Measurements from ENCODE around the gene KCTD16.

The KCTD16 gene

DNA sequence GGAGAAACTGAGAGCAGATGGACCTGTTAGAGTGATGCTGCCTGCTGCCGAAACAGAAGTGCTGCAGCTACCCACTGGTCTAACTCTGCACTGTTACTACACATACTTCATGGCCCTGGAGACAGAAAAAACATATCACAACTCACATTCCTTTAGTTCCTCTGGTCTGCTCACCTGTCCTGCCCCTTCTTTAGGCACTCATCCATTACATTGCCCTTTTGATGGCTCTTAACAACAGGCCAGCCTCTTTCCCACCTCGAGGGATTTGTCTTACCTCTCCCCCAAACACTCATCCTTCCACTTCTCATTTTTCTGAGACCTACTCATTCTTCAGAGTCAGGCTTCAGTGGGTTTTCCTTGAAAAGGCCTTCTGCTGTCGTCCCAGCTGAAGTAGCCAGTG, 49.2 kb downstream of the KCTD16 start:
- H3K4me1 ChIP-seq (ENCODE audit: control insufficient read depth, low read depth, low read length), result no peaks in the 10 kb centered on the region
- no peaks in the 10 kb centered on the region for H3K9me3 ChIP-seq (ENCODE audit: control insufficient read depth, low read depth, low read length)
- no peak overlapping the region for H3K27ac ChIP-seq (ENCODE audit: low read length)
- H3K9ac ChIP-seq (ENCODE audit: low read length), result no peak overlapping the region
- H3K27me3 ChIP-seq (ENCODE audit: control insufficient read depth, insufficient read depth, low read length), result no peaks in the 10 kb centered on the region
- H3K4me3 ChIP-seq (ENCODE audit: low read length), result no peak overlapping the region
- no peaks in the 10 kb centered on the region for H3K36me3 ChIP-seq (ENCODE audit: control insufficient read depth, low read depth, low read length)

DNA sequence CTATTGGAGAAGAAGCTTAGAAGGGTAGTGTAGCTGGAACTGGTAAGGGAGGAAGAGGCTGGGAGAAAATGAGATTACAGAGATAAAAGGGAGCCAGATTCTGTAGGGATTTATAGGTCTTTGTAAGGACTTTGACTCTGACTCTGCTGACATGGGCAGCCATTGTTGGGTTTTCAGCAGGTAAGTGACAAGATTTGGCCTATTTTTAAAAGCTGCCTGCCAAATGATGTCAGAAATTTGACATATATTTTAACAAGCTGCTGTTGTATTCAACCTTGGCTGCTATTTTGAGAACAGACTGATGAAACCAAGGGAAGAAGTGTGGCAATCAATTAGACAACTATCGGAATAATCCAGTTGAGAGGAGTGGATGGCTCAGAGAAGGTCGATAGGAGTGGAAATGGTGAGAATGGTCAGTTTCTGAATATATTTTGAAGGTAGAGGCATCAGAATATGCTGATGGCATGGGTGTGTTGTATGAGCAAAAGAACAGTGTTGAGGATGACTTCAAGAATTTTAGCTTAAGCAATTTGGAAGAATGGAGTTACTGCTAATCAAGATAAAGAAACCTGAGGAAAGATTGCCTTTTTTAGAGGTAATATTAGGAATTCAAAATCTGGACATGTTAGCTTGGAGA, 56.8 kb downstream of the KCTD16 start:
- Histone ChIP-seq H3K27me3 (ENCODE audit: control insufficient read depth, insufficient read depth, low read length) (no peaks in the 10 kb centered on the region), H3K9me3 (ENCODE audit: control insufficient read depth, low read depth, low read length) (no peaks in the 10 kb centered on the region), H3K27ac (ENCODE audit: low read length) (no peak overlapping the region), H3K4me1 (ENCODE audit: control insufficient read depth, low read depth, low read length) (no peaks in the 10 kb centered on the region), H3K4me3 (ENCODE audit: low read length) (no peak overlapping the region), H3K36me3 (ENCODE audit: control insufficient read depth, low read depth, low read length) (no peaks in the 10 kb centered on the region), H3K9ac (ENCODE audit: low read length) (no peak overlapping the region)

GRCh38 chr5:144230806-144231205, 60.1 kb downstream of the KCTD16 start:
- H3K27ac ChIP-seq (ENCODE audit: low read length), result no peak overlapping the region
- H3K4me1 ChIP-seq (ENCODE audit: control insufficient read depth, low read depth, low read length), result no peaks in the 10 kb centered on the region
- no peak overlapping the region for H3K4me3 ChIP-seq (ENCODE audit: low read length)
- H3K9me3 ChIP-seq (ENCODE audit: control insufficient read depth, low read depth, low read length), result no peaks in the 10 kb centered on the region
- no peak overlapping the region for H3K9ac ChIP-seq (ENCODE audit: low read length)
- no peaks in the 10 kb centered on the region for H3K27me3 ChIP-seq (ENCODE audit: control insufficient read depth, insufficient read depth, low read length)
- H3K36me3 ChIP-seq (ENCODE audit: control insufficient read depth, low read depth, low read length), result no peaks in the 10 kb centered on the region

DNA sequence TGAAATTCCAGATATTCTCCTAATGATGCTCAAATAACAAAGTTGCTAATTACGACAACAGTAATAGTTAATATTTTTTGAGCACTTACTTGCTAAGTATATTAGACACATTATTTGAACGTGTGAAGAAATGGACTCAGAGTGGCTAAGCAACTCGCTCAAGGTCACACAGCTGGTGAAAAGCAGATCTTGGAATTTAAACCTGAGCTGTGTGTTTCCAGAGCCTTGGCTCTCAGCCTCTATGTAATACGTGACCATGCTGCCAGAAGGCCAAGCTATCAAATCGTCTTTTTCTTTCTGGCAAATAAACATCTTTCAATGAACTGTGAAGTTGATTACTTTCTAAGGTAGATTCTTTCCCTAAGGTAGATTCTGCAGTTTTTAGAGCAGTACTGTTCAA, 61.6 kb downstream of the KCTD16 start:
- Histone ChIP-seq H3K9me3 (ENCODE audit: control insufficient read depth, low read depth, low read length) (no peaks in the 10 kb centered on the region), H3K27me3 (ENCODE audit: control insufficient read depth, insufficient read depth, low read length) (no peaks in the 10 kb centered on the region), H3K4me1 (ENCODE audit: control insufficient read depth, low read depth, low read length) (no peaks in the 10 kb centered on the region), H3K27ac (ENCODE audit: low read length) (no peak overlapping the region), H3K36me3 (ENCODE audit: control insufficient read depth, low read depth, low read length) (no peaks in the 10 kb centered on the region), H3K4me3 (ENCODE audit: low read length) (no peak overlapping the region), H3K9ac (ENCODE audit: low read length) (no peak overlapping the region)

DNA sequence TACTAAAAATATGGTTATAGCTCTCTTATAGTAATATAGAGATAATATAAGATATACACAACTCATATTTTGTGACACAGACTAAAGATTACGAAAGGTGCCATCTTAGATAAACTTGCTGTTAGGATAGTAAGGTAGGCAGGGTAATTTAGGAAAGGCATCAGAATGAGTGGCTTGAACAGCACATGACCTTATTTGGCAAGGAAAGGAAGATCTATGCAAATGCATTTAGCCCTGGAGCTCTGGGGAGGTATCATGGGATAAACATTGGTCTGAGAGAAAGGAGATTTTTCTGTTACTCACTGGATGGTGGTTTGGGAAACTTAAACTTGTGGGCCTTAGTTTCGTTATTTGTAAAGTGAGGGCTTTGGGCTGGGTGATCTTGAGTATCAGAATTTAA, 65.8 kb downstream of the KCTD16 start:
- no peak overlapping the region for H3K9ac ChIP-seq (ENCODE audit: low read length)
- H3K4me1 ChIP-seq (ENCODE audit: control insufficient read depth, low read depth, low read length), result peaks cover 10% of the 10 kb centered on the region
- H3K9me3 ChIP-seq (ENCODE audit: control insufficient read depth, low read depth, low read length), result no peaks in the 10 kb centered on the region
- H3K4me3 ChIP-seq (ENCODE audit: low read length), result no peak overlapping the region
- H3K27ac ChIP-seq (ENCODE audit: low read length), result no peak overlapping the region
- no peaks in the 10 kb centered on the region for H3K27me3 ChIP-seq (ENCODE audit: control insufficient read depth, insufficient read depth, low read length)
- no peaks in the 10 kb centered on the region for H3K36me3 ChIP-seq (ENCODE audit: control insufficient read depth, low read depth, low read length)

DNA sequence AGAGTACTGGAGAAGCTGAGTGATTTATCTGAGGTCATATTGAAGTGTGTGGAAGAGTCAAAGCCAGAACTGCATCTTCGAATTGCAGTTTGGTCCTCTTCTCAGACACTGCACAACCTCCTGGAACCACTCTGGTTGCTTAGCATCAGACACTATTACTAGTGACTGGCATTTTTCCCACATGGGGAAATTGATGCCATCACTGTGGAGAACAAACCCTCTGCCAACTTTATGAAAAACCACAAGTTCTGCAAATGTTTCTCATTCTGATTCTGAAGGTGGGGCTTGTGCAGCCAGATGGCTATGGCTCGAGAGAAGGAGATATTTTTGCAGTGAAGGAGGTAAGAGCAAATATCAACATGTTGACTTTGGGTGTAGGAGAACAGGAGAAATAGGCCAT, 67.2 kb downstream of the KCTD16 start:
- no peaks in the 10 kb centered on the region for H3K9me3 ChIP-seq (ENCODE audit: control insufficient read depth, low read depth, low read length)
- H3K27me3 ChIP-seq (ENCODE audit: control insufficient read depth, insufficient read depth, low read length), result no peaks in the 10 kb centered on the region
- H3K4me1 ChIP-seq (ENCODE audit: control insufficient read depth, low read depth, low read length), result peaks cover 10% of the 10 kb centered on the region
- H3K9ac ChIP-seq (ENCODE audit: low read length), result no peak overlapping the region
- H3K27ac ChIP-seq (ENCODE audit: low read length), result no peak overlapping the region
- H3K36me3 ChIP-seq (ENCODE audit: control insufficient read depth, low read depth, low read length), result no peaks in the 10 kb centered on the region
- H3K4me3 ChIP-seq (ENCODE audit: low read length), result no peak overlapping the region

DNA sequence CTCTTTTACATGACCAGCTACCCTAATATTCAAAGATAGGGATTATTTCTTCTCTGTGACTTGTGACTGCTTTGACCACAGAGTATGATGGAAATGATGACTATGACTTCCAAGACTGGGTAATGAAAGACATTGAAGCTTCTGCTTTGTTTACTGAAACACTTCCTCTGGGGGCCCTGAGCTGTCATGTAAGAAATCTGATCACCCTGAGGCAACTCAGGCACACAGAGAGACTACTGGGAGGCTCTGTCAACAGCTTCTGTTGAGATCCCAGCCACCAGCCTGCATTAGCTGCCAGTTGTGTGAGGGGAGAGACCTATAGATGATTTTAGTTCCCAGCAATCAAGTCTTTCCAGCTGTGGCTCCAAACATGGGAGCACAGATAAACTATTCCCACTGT, 76.5 kb downstream of the KCTD16 start:
- no peak overlapping the region for H3K4me3 ChIP-seq (ENCODE audit: low read length)
- no peaks in the 10 kb centered on the region for H3K27me3 ChIP-seq (ENCODE audit: control insufficient read depth, insufficient read depth, low read length)
- H3K9ac ChIP-seq (ENCODE audit: low read length), result no peak overlapping the region
- no peaks in the 10 kb centered on the region for H3K9me3 ChIP-seq (ENCODE audit: control insufficient read depth, low read depth, low read length)
- peaks cover 7% of the 10 kb centered on the region for H3K4me1 ChIP-seq (ENCODE audit: control insufficient read depth, low read depth, low read length)
- H3K27ac ChIP-seq (ENCODE audit: low read length), result no peak overlapping the region
- no peaks in the 10 kb centered on the region for H3K36me3 ChIP-seq (ENCODE audit: control insufficient read depth, low read depth, low read length)

GRCh38 chr5:144248015-144248414, 77.3 kb downstream of the KCTD16 start:
- H3K4me3 ChIP-seq (ENCODE audit: low read length), result no peak overlapping the region
- no peaks in the 10 kb centered on the region for H3K27me3 ChIP-seq (ENCODE audit: control insufficient read depth, insufficient read depth, low read length)
- H3K9me3 ChIP-seq (ENCODE audit: control insufficient read depth, low read depth, low read length), result no peaks in the 10 kb centered on the region
- no peak overlapping the region for H3K9ac ChIP-seq (ENCODE audit: low read length)
- H3K36me3 ChIP-seq (ENCODE audit: control insufficient read depth, low read depth, low read length), result no peaks in the 10 kb centered on the region
- H3K4me1 ChIP-seq (ENCODE audit: control insufficient read depth, low read depth, low read length), result peaks cover 7% of the 10 kb centered on the region
- H3K27ac ChIP-seq (ENCODE audit: low read length), result no peak overlapping the region

DNA sequence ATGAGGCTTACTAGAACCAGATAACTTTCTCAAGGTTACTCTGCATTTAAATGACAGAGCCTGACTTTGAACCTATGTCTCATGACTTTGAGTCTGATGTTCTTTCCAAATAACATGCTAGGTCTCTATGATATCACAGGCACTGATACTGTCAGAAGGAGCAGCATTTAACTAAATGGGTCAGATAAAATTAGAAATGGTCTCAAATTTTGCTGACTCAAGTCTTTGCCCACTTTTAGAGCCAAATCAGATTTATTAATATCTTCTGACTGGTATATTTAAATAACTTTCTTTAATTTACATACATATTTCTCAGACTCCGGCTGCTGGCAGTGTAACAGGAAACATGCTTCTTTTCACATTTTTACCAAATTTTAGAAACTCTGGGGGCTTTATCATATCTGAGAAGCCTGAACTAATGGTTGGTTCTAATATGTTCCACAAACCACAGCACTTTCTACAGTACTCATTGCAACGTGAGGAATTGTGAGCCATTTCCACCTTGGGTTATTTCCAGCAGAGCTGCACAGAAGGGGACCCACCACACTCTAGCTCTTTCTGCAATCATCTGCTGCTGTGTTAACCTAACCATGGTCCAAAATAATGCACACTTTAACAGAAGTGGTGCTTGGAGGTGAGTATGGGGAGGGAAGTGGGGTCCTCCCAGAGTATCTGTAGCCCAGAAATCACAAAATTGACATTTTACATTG, 79.2 kb downstream of the KCTD16 start:
- no peak overlapping the region for H3K9ac ChIP-seq (ENCODE audit: low read length)
- H3K9me3 ChIP-seq (ENCODE audit: control insufficient read depth, low read depth, low read length), result no peaks in the 10 kb centered on the region
- H3K36me3 ChIP-seq (ENCODE audit: control insufficient read depth, low read depth, low read length), result no peaks in the 10 kb centered on the region
- no peak overlapping the region for H3K27ac ChIP-seq (ENCODE audit: low read length)
- peaks cover 7% of the 10 kb centered on the region for H3K4me1 ChIP-seq (ENCODE audit: control insufficient read depth, low read depth, low read length)
- H3K27me3 ChIP-seq (ENCODE audit: control insufficient read depth, insufficient read depth, low read length), result no peaks in the 10 kb centered on the region
- H3K4me3 ChIP-seq (ENCODE audit: low read length), result peak overlapping the region; percentile 13

DNA sequence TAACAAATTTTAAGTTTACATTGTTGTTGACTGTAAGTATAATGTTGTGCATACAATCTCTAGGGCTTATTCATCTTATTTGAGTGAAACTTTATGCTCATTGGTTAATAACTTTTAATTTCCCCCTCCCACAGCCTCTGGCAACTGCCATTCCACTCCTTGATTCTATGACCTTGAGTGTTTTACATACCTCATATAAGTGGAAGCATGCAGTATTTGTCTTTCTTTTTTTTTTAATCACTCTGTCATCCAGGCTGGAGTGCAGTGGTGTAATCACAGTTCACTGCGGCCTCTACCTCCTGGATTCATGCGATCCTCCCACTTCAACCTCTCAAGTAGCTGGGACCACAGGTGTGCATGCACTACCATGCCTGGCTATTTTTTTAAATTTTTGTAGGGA, 83.9 kb downstream of the KCTD16 start:
- no peaks in the 10 kb centered on the region for H3K9me3 ChIP-seq (ENCODE audit: control insufficient read depth, low read depth, low read length)
- H3K9ac ChIP-seq (ENCODE audit: low read length), result no peak overlapping the region
- peaks cover 7% of the 10 kb centered on the region for H3K4me1 ChIP-seq (ENCODE audit: control insufficient read depth, low read depth, low read length)

DNA sequence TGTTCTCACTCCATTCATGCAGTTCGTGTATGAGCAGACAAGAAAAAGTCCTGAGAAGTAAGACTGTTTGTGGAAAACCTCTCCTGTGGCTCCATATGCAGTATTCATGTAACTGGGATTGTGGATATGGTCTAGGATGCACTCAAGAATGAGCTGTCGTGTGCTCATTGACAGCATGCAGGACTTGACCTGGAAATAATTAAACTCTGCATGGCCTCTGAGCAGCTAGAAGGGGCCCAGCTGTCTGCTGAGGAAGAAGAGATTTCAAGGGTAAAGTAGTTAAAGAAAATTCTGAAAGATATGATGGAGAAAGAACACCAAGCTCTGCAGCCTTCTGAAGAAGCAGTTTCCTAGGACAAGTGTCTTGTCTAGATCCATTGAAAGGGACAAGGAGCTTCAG, 89.4 kb downstream of the KCTD16 start:
- Histone ChIP-seq H3K4me1 (ENCODE audit: control insufficient read depth, low read depth, low read length) (peaks cover 5% of the 10 kb centered on the region), H3K4me3 (ENCODE audit: low read length) (no peak overlapping the region), H3K9me3 (ENCODE audit: control insufficient read depth, low read depth, low read length) (no peaks in the 10 kb centered on the region), H3K27ac (ENCODE audit: low read length) (no peak overlapping the region), H3K36me3 (ENCODE audit: control insufficient read depth, low read depth, low read length) (no peaks in the 10 kb centered on the region), H3K27me3 (ENCODE audit: control insufficient read depth, insufficient read depth, low read length) (no peaks in the 10 kb centered on the region), H3K9ac (ENCODE audit: low read length) (no peak overlapping the region)

More for the DNA sequence above, 83.9 kb downstream of the KCTD16 start:
- Histone ChIP-seq H3K36me3 (ENCODE audit: control insufficient read depth, low read depth, low read length) (no peaks in the 10 kb centered on the region), H3K27ac (ENCODE audit: low read length) (no peak overlapping the region), H3K27me3 (ENCODE audit: control insufficient read depth, insufficient read depth, low read length) (no peaks in the 10 kb centered on the region), H3K4me3 (ENCODE audit: low read length) (no peak overlapping the region)

DNA sequence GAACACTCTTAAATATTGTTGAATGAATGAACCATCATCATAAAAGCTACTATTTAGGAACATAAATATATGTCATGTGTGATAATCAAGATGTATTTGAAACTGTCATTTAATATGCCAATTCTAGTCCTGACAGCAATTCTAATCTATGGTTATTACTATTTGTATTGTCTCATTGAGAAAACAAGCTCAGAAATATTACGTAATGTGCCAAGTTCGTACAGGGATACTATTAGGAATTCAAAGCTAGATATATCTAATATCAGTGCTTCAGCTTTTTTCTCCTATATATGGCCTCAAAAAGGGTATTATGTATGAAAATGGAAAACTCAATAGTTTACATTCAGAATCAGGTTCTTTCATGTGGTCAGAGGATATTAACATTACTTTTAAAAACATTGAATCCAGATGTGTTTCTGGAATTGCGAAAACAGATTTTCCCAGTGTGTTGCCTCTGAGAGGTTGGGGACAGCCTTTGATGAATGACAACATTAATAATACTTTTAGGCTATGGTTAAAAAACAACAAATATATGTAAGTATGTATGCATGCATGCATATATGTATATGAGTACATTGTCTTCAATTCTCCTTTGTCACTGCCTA, 95.1 kb downstream of the KCTD16 start:
- H3K36me3 ChIP-seq (ENCODE audit: control insufficient read depth, low read depth, low read length), result no peaks in the 10 kb centered on the region
- H3K4me1 ChIP-seq (ENCODE audit: control insufficient read depth, low read depth, low read length), result peaks cover 12% of the 10 kb centered on the region
- H3K9ac ChIP-seq (ENCODE audit: low read length), result no peak overlapping the region
- H3K27ac ChIP-seq (ENCODE audit: low read length), result no peak overlapping the region
- H3K27me3 ChIP-seq (ENCODE audit: control insufficient read depth, insufficient read depth, low read length), result no peaks in the 10 kb centered on the region
- no peaks in the 10 kb centered on the region for H3K9me3 ChIP-seq (ENCODE audit: control insufficient read depth, low read depth, low read length)
- no peak overlapping the region for H3K4me3 ChIP-seq (ENCODE audit: low read length)
